Activated CD8-positive, alpha-beta T cell treated with anti-CD3 and anti-CD28 coated beads for 36 hours (primary cell): ENCODE measurements around the gene DLGAP1. TPM values are rescaled to one million over a fixed set of nuclear protein-coding genes. Genes with fewer than 3 reads are reported as not detected.
A peak's percentile ranks its signal among the peaks of the same experiment; 100 is the strongest.

ENCODE experiments used
- ATAC-seq: fragments of 200-7000 bp; cut with Tn5 transposase; one replicate; pipeline ENCODE4 v1.10.0; 2021; ENCODE audit warnings: mild to moderate bottlenecking, moderate library complexity
- CTCF ChIA-PET: fragments of 350-600 bp; sonication (Branson Sonifier 250); formaldehyde crosslinking; loops from one replicate; lab custom pipeline; 2021; ENCODE audit warnings: antibody characterized with exemption; lab: Charles Lee
- POLR2A ChIA-PET: fragments of 350-600 bp; sonication (Branson Sonifier 250); formaldehyde crosslinking; loops from one replicate; lab custom pipeline; 2021; ENCODE audit warnings: antibody characterized with exemption; lab: Charles Lee
- DNase-seq: peaks from one replicate; pipeline ENCODE4 v3.0.0-alpha.2; 2020
- H3K27ac Mint-ChIP-seq: one replicate; pipeline ENCODE4 v1.8.0; 2021; ENCODE audit warnings: mild to moderate bottlenecking, mixed read lengths
- H3K27me3 Mint-ChIP-seq: one replicate; pipeline ENCODE4 v1.8.0; 2021; ENCODE audit warnings: mixed read lengths
- H3K36me3 Mint-ChIP-seq: one replicate; pipeline ENCODE4 v1.8.0; 2021; ENCODE audit warnings: low read depth, mixed read lengths
- H3K4me1 Mint-ChIP-seq: one replicate; pipeline ENCODE4 v1.8.0; 2021; ENCODE audit warnings: low read depth, mixed read lengths
- H3K4me3 Mint-ChIP-seq: one replicate; pipeline ENCODE4 v1.8.0; 2021; ENCODE audit warnings: mild to moderate bottlenecking, moderate library complexity, mixed read lengths
- H3K9me3 Mint-ChIP-seq: one replicate; pipeline ENCODE4 v1.8.0; 2021; ENCODE audit warnings: mixed read lengths
- intact Hi-C: fragments of 100-400 bp; cut with micrococcal nuclease; formaldehyde crosslinking; loops from one replicate; pipeline ENCODE4 v1.10.0; 2022
- total RNA-seq, 2 experiments: library from RNA; stranded (reverse); gene quantifications; one replicate each; pipeline ENCODE4 v1.2.3, GENCODE V29; 2021
- TF ChIP-seq, protein P1 (sequence below): fragments of 200-600 bp; IDR thresholded peaks from one replicate; pipeline ENCODE4 v1.8.0; 2022; ENCODE audit warnings: antibody characterized with exemption, mild to moderate bottlenecking

Gene DLGAP1
- total RNA-seq, 2 experiments from 2014 or later = not detected

DNA sequence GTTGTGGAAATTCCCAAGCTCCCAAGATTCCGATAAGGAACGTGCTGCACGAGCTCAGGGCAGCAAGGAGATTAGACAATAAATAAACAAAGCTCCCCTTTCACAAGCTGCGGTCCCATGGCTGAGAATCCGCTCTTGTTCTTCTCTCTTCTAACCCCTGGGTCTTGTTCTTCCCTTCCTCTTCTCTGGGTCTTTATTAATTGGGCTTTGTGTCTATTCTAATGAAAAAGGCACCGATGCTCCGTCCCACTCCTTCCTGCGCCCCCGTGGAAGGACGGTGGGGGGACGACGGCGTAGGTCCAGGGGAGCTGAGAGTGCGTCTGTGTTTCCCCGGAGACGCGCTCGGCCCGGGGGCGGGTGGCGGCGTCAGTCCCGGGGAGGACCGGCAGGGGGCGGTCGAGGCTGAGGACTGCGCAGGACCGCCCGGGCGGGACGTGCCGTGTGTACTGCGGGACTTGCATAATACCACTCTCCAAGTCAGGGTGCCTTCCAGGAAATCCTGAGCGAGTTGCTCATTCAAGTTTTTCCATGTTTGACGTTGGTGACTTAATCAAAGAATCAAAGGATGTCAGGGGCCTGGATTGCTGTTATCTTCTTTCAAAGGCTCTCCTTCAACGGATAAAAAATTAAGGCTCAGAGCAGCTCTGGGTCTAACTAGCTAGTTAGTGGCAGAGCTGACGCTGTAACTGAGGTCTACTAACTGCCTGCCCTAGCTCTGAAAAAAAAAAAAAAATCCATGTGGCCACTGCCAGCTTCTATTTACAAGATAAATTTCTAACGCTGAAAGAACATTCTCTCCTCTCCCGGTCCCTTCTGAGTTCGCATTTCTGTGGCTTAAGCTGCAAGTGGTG is 683.8 kb downstream of the DLGAP1 start:
- Mint-ChIP-seq H3K4me3 (peak overlapping the region; percentile 56), H3K27me3 (peaks cover 14% of the 10 kb centered on the region), H3K9me3 (no peaks in the 10 kb centered on the region), H3K4me1 (peaks cover 9% of the 10 kb centered on the region), H3K27ac (peak overlapping the region; percentile 68), H3K36me3 (no peaks in the 10 kb centered on the region)
- peak; percentile 90 for DNase-seq
- CTCF ChIA-PET = interaction anchor here (0.6 to 4.9 kb wide), 63 partner anchors 9 to 1287 kb away, joined by 3 to 87 read pairs (median 4); no protein-coding TSS in a partner anchor
- TF ChIP-seq, protein P1, sequence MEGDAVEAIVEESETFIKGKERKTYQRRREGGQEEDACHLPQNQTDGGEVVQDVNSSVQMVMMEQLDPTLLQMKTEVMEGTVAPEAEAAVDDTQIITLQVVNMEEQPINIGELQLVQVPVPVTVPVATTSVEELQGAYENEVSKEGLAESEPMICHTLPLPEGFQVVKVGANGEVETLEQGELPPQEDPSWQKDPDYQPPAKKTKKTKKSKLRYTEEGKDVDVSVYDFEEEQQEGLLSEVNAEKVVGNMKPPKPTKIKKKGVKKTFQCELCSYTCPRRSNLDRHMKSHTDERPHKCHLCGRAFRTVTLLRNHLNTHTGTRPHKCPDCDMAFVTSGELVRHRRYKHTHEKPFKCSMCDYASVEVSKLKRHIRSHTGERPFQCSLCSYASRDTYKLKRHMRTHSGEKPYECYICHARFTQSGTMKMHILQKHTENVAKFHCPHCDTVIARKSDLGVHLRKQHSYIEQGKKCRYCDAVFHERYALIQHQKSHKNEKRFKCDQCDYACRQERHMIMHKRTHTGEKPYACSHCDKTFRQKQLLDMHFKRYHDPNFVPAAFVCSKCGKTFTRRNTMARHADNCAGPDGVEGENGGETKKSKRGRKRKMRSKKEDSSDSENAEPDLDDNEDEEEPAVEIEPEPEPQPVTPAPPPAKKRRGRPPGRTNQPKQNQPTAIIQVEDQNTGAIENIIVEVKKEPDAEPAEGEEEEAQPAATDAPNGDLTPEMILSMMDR = peak; percentile 98
- ATAC-seq = peak; percentile 100
- intact Hi-C loops = loop anchor here (2.0 to 5.0 kb wide), 2 partner anchors 101 to 223 kb away; no protein-coding TSS in a partner anchor
- POLR2A ChIA-PET = no interaction called here

- intact Hi-C loops = no loop called here
- ChIA-PET POLR2A (no interaction called here), CTCF (interaction anchor here (4.2 kb wide), 1 partner anchor 10 kb away, joined by 22 read pairs; no protein-coding TSS in a partner anchor)
- Mint-ChIP-seq H3K9me3 (peaks cover 4% of the 10 kb centered on the region), H3K36me3 (peaks cover 2% of the 10 kb centered on the region), H3K27ac (no peak overlapping the region), H3K4me3 (no peak overlapping the region), H3K27me3 (peaks cover 5% of the 10 kb centered on the region), H3K4me1 (no peaks in the 10 kb centered on the region)
- TF ChIP-seq, protein P1 = no peak
- no peak for DNase-seq
- no peak for ATAC-seq
Measured at GRCh38 chr18:3761266-3761665, 693.8 kb downstream of the DLGAP1 start.

DNA sequence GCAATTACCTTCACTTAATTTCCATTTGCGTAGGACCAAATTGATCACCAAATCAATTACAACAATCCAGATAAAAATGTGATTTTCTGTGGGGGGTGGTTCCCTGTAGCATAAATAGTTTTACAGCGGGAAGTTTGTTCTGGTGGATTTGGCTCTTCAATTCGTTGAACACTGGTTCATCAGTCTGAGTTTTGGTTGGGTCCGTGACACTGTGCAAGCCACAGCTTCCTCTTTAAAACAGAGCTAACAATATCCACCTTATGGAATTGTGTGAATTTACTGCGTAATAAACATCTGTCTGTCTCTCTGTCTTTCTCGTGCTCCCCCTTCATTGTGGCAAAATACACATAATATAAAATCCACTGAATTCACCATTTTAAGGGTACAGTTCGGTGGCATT is 694.4 kb downstream of the DLGAP1 start:
- CTCF ChIA-PET = interaction anchor here (4.2 kb wide), 1 partner anchor 10 kb away, joined by 22 read pairs; no protein-coding TSS in a partner anchor
- POLR2A ChIA-PET = no interaction called here
- H3K4me1 Mint-ChIP-seq = no peaks in the 10 kb centered on the region
- peaks cover 3% of the 10 kb centered on the region for H3K27me3 Mint-ChIP-seq
- peaks cover 2% of the 10 kb centered on the region for H3K36me3 Mint-ChIP-seq
- no peak overlapping the region for H3K27ac Mint-ChIP-seq
- intact Hi-C loops = no loop called here
- ATAC-seq = no peak
- TF ChIP-seq, protein P1 = no peak
- H3K9me3 Mint-ChIP-seq = peaks cover 2% of the 10 kb centered on the region
- no peak overlapping the region for H3K4me3 Mint-ChIP-seq
- no peak for DNase-seq

DNA sequence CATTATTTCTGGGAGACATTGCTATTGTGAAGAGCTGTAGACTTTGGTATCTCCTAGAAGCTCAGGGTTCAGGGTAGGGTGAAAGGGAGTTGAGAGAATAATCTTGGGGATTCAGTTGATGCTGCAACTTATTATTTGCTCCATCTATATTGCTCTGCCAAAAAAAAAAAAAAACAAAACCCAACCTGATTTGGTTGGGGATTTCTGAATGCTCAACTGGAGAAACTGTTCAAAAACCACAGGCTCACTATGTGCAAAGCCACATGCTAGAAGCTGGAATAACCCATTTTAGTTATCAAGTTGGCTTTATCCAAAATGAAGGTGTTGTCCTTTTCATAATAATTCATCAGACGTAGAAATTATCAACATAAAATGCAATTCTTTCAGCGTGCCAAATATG is 696.0 kb downstream of the DLGAP1 start:
- H3K27me3 Mint-ChIP-seq = peaks cover under 1% of the 10 kb centered on the region
- intact Hi-C loops = no loop called here
- no peaks in the 10 kb centered on the region for H3K9me3 Mint-ChIP-seq
- H3K36me3 Mint-ChIP-seq = no peaks in the 10 kb centered on the region
- DNase-seq = no peak
- H3K27ac Mint-ChIP-seq = no peak overlapping the region
- CTCF ChIA-PET = interaction anchor here (0.8 to 4.2 kb wide), 2 partner anchors 12 to 240 kb away, joined by 3 to 22 read pairs; no protein-coding TSS in a partner anchor
- POLR2A ChIA-PET = no interaction called here
- no peak overlapping the region for H3K4me3 Mint-ChIP-seq
- TF ChIP-seq, protein P1 = no peak
- no peak for ATAC-seq
- H3K4me1 Mint-ChIP-seq = no peaks in the 10 kb centered on the region

DNA sequence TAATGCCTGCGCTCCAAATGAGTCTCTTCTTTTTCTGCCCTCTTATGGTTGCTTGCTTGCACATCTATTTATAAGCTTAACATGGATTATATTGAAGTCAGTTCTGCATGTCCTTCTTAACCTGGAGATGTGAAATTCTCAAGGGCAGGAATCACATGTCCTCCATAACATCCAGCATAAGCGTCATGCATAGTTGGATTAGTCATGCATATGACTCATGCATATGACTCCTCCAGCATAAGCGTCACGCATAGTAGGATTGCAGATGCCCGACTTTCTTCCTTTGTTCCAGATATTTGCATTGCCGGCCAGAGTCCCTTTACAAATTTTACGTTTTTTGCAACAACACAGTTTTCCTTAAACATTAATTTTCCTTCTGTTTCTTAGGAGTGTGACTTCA is 696.6 kb downstream of the DLGAP1 start:
- intact Hi-C loops = no loop called here
- Mint-ChIP-seq H3K4me3 (no peak overlapping the region), H3K9me3 (no peaks in the 10 kb centered on the region), H3K4me1 (no peaks in the 10 kb centered on the region), H3K27me3 (no peaks in the 10 kb centered on the region), H3K27ac (no peak overlapping the region), H3K36me3 (no peaks in the 10 kb centered on the region)
- DNase-seq (no peak), ATAC-seq (no peak)
- ChIA-PET CTCF (interaction anchor here (0.8 to 4.2 kb wide), 2 partner anchors 13 to 240 kb away, joined by 3 to 22 read pairs; no protein-coding TSS in a partner anchor), POLR2A (no interaction called here)
- TF ChIP-seq, protein P1 = no peak
